Activated naive CD4-positive, alpha-beta T cell treated with anti-CD3 and anti-CD28 coated beads, Interleukin-2, amount 10 ng/mL, durations not matched to agents 7 days and 5 days (primary cell): ENCODE data around the gene TRMT10B.
"Not testable (repeated sequence)": the region's sequence is repeated elsewhere in the genome, so short reads cannot be mapped to it uniquely, and the experiment has no call there.

Experiments used
- CTCF ChIA-PET: fragments of 350-600 bp; sonication (Branson Sonifier 250); formaldehyde crosslinking; loops from one replicate; lab custom pipeline; 2021; ENCODE audit warnings: antibody characterized with exemption; lab: Charles Lee
- DNase-seq: peaks from one replicate; pipeline ENCODE4 v3.0.0-alpha.2; 2020
- H3K27ac Mint-ChIP-seq: one replicate; pipeline ENCODE4 v1.8.0; 2021; ENCODE audit warnings: mild to moderate bottlenecking, moderate library complexity, mixed read lengths
- H3K27me3 Mint-ChIP-seq: one replicate; pipeline ENCODE4 v1.8.0; 2021; ENCODE audit warnings: mild to moderate bottlenecking, mixed read lengths
- H3K36me3 Mint-ChIP-seq: one replicate; pipeline ENCODE4 v1.8.0; 2021; ENCODE audit warnings: mixed read lengths
- H3K4me1 Mint-ChIP-seq: one replicate; pipeline ENCODE4 v1.8.0; 2021; ENCODE audit warnings: mixed read lengths
- H3K4me3 Mint-ChIP-seq: one replicate; pipeline ENCODE4 v1.8.0; 2021; ENCODE audit warnings: mild to moderate bottlenecking, moderate library complexity, mixed read lengths
- H3K9me3 Mint-ChIP-seq: one replicate; pipeline ENCODE4 v1.8.0; 2021; ENCODE audit warnings: mixed read lengths

Gene TRMT10B

DNA sequence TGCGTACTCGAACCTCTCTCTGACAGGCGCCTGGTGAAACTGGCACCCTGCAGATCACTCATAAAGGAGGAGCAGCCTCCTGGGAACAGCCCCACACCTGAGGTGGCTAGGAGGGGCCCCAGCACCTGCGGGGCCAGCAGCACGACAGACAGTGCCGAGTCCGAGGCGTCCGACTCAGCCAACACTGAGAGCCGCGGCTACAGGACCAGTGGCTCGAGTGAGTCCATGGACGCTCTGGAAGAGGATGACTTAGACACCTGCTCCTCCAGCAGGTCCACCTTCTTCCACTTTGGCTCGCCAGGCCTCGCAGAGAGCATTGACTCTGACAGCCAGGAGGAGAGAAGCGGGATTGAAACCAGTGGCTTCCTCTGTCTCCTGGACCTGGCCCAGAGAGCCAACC is 13.5 kb upstream of the TRMT10B start:
- no peaks in the 10 kb centered on the region for H3K36me3 Mint-ChIP-seq
- CTCF ChIA-PET: no interaction called here
- no peak overlapping the region for H3K4me3 Mint-ChIP-seq
- no peak overlapping the region for H3K27ac Mint-ChIP-seq
- no peaks in the 10 kb centered on the region for H3K4me1 Mint-ChIP-seq
- H3K27me3 Mint-ChIP-seq: peaks cover 23% of the 10 kb centered on the region
- no peaks in the 10 kb centered on the region for H3K9me3 Mint-ChIP-seq
- DNase-seq: no peak

DNA sequence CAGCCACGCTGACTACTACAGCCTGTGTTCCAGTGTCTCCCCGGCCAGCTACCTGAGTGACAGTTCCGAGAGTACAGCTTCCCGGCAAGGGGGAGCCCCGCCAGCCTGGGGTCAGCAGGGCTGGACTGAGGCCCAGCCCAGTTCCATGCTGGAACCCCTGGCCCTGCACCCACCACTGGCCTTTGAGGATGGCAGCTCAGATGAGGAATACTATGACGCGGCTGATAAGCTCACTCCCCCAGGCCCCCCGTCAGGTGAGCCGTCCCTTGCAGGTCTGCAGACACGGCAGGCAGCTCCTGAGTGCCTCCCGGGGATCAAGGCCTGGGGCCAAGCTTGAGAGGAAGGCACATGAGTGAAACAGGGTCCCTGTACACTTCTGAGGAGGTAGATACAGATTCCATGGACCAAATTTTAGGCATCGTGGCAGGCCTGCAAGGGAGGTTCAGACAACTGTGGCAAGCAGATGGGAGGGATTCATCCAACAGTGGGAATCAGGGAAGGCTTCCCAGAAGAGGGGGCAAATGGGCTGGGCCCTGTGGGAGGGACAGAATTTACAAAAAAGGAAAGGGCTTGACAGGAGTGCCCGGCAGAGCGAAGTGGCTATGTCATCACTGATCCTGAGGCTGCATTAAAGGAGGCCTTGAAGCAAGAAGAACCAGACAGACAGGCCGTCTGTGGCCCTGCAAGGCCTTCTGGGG is 12.8 kb upstream of the TRMT10B start:
- Mint-ChIP-seq H3K4me1 (no peaks in the 10 kb centered on the region), H3K36me3 (no peaks in the 10 kb centered on the region), H3K4me3 (no peak overlapping the region), H3K27ac (no peak overlapping the region), H3K9me3 (no peaks in the 10 kb centered on the region), H3K27me3 (peaks cover 23% of the 10 kb centered on the region)
- DNase-seq: no peak
- CTCF ChIA-PET: no interaction called here

DNA sequence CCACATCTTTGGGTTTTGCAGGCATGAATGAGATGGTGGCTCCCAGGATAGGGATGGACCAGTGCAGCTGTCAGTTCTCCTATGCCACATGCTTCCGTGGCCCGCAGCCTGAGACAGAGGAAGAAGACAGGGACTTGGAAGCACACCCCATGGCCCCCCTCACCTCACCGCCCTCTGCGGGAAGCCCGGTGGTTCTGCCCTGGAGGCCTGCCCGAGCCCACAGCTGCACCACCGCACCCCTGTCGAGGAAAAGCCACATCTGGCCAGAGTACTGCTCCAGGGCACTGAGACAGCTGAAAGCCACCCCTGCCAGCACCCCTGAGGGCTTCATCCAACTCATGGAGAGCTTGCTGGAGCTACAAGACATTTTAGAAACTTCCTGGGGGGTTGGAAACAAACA is 7.6 kb upstream of the TRMT10B start:
- CTCF ChIA-PET: no interaction called here
- no peak overlapping the region for H3K27ac Mint-ChIP-seq
- H3K36me3 Mint-ChIP-seq: no peaks in the 10 kb centered on the region
- H3K4me3 Mint-ChIP-seq: no peak overlapping the region
- H3K27me3 Mint-ChIP-seq: peaks cover 11% of the 10 kb centered on the region
- DNase-seq: no peak
- no peaks in the 10 kb centered on the region for H3K4me1 Mint-ChIP-seq
- H3K9me3 Mint-ChIP-seq: no peaks in the 10 kb centered on the region

DNA sequence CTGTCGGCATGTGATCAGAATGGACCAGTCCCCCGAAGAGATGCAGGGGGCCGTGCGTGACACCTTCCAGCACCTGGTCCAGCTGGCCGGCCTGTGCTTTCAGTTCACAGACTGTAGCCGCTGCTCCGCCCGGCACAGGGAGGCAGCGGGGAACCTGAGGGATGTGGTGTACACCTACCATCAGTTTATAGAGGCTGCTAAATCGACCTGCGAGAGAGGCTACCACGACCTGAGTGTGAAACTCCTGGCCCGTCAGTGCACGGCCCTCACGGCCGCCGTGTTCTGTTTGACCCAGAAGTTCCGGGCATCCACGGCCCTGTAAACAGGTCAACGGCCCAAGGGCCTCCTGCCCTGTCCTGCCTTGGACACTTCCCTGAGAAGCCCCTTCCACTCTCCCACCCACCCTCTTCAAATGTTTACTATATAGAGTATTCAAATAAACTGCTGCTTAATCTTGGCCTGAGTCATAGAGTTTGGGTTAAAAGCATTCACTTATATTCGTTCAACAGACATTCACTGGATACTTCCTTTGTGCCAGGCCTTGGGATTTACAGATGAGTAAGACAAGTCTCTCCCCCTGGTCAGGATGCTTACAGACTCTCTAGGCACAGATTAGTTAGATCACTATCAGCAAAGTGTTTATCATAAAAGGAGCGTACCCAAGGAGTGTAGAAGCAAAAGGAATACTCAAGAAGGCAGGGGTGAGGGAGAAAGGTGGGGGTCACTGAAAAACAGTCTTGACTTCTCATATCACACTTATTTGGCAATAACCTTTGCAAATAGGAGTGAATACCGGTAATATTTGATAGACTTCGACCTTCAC is 6.9 kb upstream of the TRMT10B start:
- DNase-seq: no peak
- H3K27me3 Mint-ChIP-seq: peaks cover 8% of the 10 kb centered on the region
- H3K4me3 Mint-ChIP-seq: no peak overlapping the region
- no peaks in the 10 kb centered on the region for H3K9me3 Mint-ChIP-seq
- H3K27ac Mint-ChIP-seq: no peak overlapping the region
- H3K36me3 Mint-ChIP-seq: no peaks in the 10 kb centered on the region
- no peaks in the 10 kb centered on the region for H3K4me1 Mint-ChIP-seq
- CTCF ChIA-PET: interaction anchor here (1.2 kb wide), 1 partner anchor 10 kb away, joined by 3 read pairs; no protein-coding TSS in a partner anchor

DNA sequence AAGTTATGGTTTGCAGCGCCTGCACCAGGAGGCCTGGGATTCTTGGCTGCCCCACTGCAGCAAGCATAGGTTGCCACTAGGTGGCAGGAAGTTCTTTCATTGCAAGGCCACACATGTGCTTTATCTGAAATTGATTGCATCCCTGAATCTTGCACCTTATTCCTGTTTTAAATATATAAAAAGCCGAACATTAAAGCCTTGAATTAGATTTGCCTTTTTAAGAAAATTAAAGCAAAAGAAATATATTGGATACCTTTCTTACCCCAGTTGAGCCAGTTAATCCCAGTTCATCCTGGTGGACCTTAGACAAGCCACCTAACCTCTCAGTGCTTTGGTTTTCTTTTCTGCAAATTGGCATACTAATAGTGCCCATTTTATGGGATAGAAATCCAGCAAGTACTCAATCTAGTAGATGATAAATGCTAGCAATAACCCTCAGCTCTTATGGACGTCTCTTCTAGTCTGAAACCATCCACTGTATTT is 6.3 kb upstream of the TRMT10B start:
- peaks cover 6% of the 10 kb centered on the region for H3K27me3 Mint-ChIP-seq
- no peak overlapping the region for H3K27ac Mint-ChIP-seq
- H3K9me3 Mint-ChIP-seq: no peaks in the 10 kb centered on the region
- DNase-seq: peak; percentile 74
- H3K36me3 Mint-ChIP-seq: no peaks in the 10 kb centered on the region
- no peaks in the 10 kb centered on the region for H3K4me1 Mint-ChIP-seq
- CTCF ChIA-PET: interaction anchor here (1.0 to 1.9 kb wide), 3 partner anchors 10 to 166 kb away, joined by 3 to 8 read pairs (median 3); no protein-coding TSS in a partner anchor
- H3K4me3 Mint-ChIP-seq: no peak overlapping the region

DNA sequence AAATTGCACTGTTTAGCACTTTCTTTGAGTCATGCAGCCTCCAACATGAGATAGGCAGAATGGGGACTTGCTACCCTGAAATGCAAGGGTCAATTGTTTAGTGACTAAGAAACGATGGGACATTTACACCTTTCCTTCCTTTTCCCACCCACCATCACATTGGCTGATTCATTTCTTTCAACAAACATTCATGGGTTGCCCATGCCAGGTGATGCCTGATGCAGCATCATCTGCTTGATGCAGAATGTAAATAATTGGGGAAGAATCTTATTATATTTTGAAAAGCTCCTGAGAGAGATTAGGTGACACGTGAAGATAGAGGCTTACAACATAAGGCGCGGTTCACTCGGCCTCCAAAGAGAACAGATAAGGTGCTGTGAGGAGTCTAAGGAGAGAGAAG is 4.5 kb upstream of the TRMT10B start:
- H3K9me3 Mint-ChIP-seq: peaks cover 2% of the 10 kb centered on the region
- H3K4me1 Mint-ChIP-seq: peaks cover 14% of the 10 kb centered on the region
- peaks cover 6% of the 10 kb centered on the region for H3K27me3 Mint-ChIP-seq
- no peak overlapping the region for H3K4me3 Mint-ChIP-seq
- DNase-seq: no peak
- CTCF ChIA-PET: interaction anchor here (0.9 to 1.9 kb wide), 3 partner anchors 36 to 164 kb away, joined by 3 to 8 read pairs (median 5); partner anchors contain the start of gene EXOSC3
- H3K27ac Mint-ChIP-seq: no peak overlapping the region
- H3K36me3 Mint-ChIP-seq: peaks cover 3% of the 10 kb centered on the region

DNA sequence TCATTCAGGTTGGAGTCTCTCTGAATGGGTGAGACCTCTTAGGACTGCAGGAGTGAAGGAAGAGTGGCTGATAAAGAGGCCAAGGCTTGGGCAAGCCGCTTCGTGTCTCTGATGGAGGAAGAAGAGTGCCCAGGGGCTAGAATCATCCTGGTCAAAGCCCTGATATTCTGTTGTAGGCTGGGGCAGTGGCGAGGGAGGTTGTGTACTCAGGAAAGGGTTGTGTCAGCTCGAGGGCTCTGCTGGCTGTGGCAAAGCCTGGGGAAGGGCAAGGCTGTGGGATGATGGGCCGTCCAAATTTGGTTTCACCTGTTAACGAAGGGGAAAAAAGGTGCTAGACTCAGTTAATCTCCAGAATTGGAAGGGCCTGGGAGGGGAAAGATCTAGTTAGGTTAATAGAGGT is 2.4 kb upstream of the TRMT10B start:
- Mint-ChIP-seq H3K36me3 (peaks cover 3% of the 10 kb centered on the region), H3K27ac (no peak overlapping the region), H3K4me3 (peak overlapping the region; percentile 0), H3K27me3 (no peaks in the 10 kb centered on the region), H3K9me3 (peaks cover 2% of the 10 kb centered on the region), H3K4me1 (peaks cover 30% of the 10 kb centered on the region)
- no peak for DNase-seq
- CTCF ChIA-PET: no interaction called here

DNA sequence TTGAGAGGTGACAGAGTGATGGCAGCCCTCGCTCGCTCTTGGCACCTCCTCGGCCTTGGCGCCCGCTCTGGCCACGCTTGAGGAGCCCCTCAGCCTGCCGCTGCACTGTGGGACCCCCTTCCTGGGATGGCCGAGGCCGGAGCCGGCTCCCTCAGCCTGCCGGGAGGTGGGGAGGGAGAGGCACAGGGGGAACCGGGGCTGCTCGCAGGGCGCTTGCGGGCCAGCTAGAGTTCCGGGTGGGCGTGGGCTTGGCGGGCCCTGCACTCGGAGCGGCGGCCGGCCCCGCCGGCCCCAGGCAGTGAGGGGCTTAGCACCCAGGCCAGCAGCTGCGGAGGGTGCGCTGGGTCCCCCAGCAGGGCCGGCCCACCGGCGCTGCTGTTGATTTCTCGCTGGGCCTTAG is 1.9 kb upstream of the TRMT10B start:
- H3K9me3 Mint-ChIP-seq, H3K27me3 Mint-ChIP-seq, H3K27ac Mint-ChIP-seq, H3K4me3 Mint-ChIP-seq, DNase-seq, H3K36me3 Mint-ChIP-seq: not testable (repeated sequence)
- peaks cover 30% of the 10 kb centered on the region for H3K4me1 Mint-ChIP-seq
- CTCF ChIA-PET: interaction anchor here (1.1 kb wide), 1 partner anchor 33 kb away, joined by 3 read pairs; the partner anchor contains the start of gene EXOSC3

DNA sequence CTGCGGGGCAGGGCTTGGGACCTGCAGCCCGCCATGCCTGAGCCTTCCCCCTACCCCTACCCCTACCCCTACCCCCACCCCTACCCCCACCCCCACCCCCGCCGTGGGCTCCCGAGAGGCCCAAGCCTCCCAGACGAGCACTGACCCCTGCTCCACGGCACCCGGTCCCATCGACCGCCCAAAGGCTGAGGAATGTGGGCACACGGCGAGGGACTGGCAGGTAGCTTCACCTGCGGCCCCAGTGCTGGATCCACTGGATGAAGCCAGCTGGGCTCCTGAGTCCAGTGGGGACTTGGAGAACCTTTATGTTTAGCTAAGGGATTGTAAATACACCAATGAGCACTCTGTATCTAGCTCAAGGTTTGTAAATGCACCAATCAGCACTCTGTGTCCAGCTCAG is 1.5 kb upstream of the TRMT10B start:
- peaks cover 30% of the 10 kb centered on the region for H3K4me1 Mint-ChIP-seq
- not testable (repeated sequence) for H3K27ac Mint-ChIP-seq, H3K4me3 Mint-ChIP-seq, H3K27me3 Mint-ChIP-seq, H3K9me3 Mint-ChIP-seq, H3K36me3 Mint-ChIP-seq, DNase-seq
- CTCF ChIA-PET: interaction anchor here (0.7 to 1.1 kb wide), 2 partner anchors 33 to 199 kb away, joined by 3 read pairs; partner anchors contain the start of gene EXOSC3

DNA sequence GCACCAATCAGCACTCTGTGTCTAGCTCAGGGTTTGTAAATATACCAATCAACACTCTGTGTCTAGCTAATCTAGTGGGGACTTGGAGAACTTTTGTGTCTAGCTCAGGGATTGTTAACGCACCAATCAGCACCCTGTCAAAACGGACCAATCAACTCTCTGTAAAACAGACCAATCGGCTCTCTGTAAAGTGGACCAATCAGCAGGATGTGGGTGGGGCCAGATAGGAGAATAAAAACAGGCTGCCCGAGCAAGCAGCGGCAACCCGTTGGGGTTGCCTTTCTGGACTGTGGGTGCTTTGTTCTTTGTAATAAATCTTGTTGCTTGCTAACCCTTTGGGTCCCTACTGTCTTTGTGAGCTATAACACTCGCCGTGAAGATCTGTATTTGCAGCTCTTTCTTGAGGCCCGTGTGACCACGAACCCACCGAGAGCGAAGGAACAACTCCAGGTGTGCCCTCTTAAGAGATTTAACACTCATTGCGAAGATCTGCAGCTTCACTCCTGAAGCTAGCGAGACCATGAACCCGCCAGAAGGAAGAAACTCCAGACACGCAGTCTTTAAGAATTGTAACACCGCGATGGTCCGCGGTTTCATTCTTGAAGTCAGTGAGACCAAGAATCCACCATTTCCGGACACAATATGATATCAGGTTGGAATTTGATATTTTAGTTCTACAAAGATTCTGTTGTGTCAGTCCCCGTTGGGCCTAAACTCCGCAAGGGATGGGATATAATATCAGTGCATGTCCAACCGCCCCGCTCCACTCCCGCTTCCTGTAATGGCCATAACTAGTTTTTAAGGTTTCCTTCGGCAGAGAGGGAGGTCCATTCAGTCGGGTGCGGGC is 740 bp upstream of the TRMT10B start:
- Mint-ChIP-seq H3K9me3 (peaks cover 2% of the 10 kb centered on the region), H3K27ac (peak overlapping the region; percentile 88), H3K36me3 (peaks cover 7% of the 10 kb centered on the region), H3K4me3 (peak overlapping the region; percentile 95), H3K4me1 (peaks cover 30% of the 10 kb centered on the region), H3K27me3 (no peaks in the 10 kb centered on the region)
- CTCF ChIA-PET: interaction anchor here (0.7 to 1.1 kb wide), 2 partner anchors 32 to 199 kb away, joined by 3 read pairs; partner anchors contain the start of gene EXOSC3
- DNase-seq: peak; percentile 33

DNA sequence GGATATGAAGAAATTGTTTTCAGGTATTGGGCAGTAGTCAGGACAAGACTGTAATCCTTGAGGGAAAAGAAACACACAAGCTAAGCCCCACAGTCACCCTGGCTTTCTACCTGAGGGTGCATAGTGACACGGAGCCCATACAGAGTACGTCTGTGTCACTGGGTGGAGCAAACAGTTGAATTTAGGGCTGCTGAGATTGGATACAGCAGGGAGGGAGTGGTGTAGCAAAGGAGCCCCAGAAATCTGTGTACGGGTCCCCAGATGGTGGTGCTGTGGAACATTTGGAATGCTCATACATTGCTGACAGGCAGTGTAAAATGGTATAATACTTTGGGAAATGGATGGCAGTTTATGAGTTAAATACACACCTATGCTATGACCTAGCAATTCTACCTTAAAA is 5.1 kb downstream of the TRMT10B start:
- Mint-ChIP-seq H3K27me3 (no peaks in the 10 kb centered on the region), H3K4me3 (no peak overlapping the region), H3K4me1 (peaks cover 19% of the 10 kb centered on the region), H3K27ac (no peak overlapping the region), H3K36me3 (peaks cover 12% of the 10 kb centered on the region), H3K9me3 (no peaks in the 10 kb centered on the region)
- DNase-seq: no peak
- CTCF ChIA-PET: no interaction called here

DNA sequence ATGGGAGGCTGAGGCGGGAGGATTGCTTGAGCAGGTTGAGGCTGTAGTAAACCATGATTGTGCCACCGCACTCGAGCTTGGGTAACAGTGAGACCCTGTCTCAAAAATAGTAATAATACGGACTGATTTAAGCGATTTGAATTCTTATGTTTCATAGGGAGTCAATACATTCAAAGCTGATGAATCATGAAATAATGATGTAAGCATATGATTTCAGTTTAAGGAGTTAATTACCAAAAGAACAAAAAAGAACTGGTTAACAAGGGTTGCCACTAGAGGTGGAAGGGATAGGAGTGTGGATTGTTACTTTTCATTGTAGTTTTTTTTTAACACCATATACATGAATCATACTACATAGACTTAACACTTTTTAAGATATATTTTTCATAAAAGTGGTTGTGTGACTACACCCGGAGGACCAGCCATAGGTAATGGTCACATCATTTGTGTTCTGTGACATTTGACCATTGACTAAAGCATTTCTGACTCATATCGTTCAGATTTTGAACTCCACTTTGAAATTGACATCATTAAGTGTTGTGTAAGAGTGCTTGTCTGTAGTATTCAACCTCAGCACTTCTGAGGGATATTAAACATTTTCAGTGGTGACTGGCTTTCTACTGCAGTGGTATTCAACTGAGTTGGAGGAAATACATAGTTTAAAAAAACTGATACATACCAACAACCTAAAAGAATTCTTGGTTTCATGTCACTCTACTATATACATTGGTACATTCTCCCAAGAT is 7.0 kb downstream of the TRMT10B start:
- Mint-ChIP-seq H3K9me3 (no peaks in the 10 kb centered on the region), H3K27ac (no peak overlapping the region), H3K36me3 (peaks cover 20% of the 10 kb centered on the region), H3K27me3 (no peaks in the 10 kb centered on the region), H3K4me3 (no peak overlapping the region), H3K4me1 (peaks cover 4% of the 10 kb centered on the region)
- CTCF ChIA-PET: no interaction called here
- no peak for DNase-seq

DNA sequence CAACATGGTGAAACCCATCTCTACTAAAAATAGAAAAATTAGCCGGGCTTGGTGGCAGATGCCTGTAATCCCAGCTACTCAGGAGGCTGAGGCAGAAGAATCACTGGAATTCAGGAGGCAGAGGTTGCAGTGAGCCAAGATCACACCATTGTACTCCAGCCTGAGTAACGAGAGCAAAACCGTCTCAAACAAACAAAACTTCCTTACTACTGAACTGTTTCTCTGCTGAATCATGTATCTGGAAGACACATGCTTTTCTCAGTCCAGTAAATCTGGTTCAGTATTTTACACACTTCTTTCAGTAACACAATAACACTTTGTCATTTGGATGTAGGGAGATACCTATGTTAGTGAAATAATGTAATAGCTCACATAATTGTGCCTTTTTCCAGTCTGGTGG is 7.9 kb downstream of the TRMT10B start:
- Mint-ChIP-seq H3K27ac (no peak overlapping the region), H3K4me1 (no peaks in the 10 kb centered on the region)
- no peak for DNase-seq

More for the DNA sequence above, 7.9 kb downstream of the TRMT10B start:
- Mint-ChIP-seq H3K4me3 (no peak overlapping the region), H3K27me3 (no peaks in the 10 kb centered on the region), H3K9me3 (no peaks in the 10 kb centered on the region), H3K36me3 (peaks cover 26% of the 10 kb centered on the region)
- CTCF ChIA-PET: no interaction called here
